Measurements from ENCODE around the gene BPIFB3.

DNA sequence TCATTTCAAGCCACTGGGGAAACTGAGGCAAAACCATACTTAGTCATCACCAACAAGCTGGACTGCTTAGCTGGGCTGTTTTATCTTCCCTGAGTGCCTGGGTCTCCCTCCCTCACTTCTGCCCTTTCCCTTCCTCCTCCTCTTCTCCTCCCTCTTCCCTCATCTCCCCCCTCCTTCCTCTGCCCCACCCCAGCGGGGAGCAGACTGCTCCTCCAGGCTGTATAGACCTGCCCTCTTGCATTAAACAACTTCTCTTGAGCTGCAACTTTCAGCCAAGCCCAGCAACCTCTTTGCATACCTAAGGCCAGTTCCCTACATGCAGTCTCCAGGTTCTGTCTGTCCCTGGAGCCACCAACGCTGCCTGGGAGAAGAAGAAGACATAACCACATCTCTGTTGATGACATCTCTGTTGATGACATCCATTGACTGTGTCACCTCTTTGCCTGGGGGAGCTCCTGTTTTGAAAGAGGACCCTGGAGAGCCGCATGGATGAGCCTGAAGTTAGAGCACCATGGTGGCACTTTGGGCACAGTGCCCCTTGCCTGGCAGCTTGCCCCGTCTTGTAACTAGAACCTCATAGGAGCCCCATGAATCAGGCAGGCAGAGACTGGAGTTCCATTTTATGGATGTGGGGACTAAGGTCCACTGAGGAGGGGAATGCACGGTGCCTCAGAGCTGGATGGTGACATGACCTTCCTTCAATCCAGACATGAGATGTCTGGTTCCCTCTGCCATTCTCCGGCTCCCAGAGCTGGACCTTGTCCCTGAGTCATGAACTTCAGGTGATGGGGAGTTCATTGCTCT lies 30.1 kb upstream of the BPIFB3 start:
- no peak for TF ChIP-seq GPBP1L1 (CRISPR knock-in tag; IDR thresholded peaks at IDR 0.05)
- no peak for TF ChIP-seq ZNF670 (CRISPR knock-in tag; IDR thresholded peaks at IDR 0.05; ENCODE audit: borderline replicate concordance)
- TF ChIP-seq EZH2 (conservative IDR thresholded peaks at IDR 0.05; ENCODE audit: low read depth, low read length) = no peak
- TF ChIP-seq SKI (IDR thresholded peaks at IDR 0.05; ENCODE audit: partially characterized antibody) = no peak
